Skin of body (tissue), 1 donor: Measurements from ENCODE around the gene CMTR2. TPM values are rescaled to one million over a fixed set of nuclear protein-coding genes. Genes with fewer than 3 reads are reported as not detected.

Experiments
- total RNA-seq: library from RNA; depleted of rRNA; stranded (reverse); fragments of >200 nt; gene quantifications from one replicate; pipeline ENCODE4 v1.2.3, GENCODE V29; 2014

Gene CMTR2
- total RNA-seq, 1 donor from 2014 or later = 32.6 TPM

Other genes starting within 250 kb of the CMTR2 start
- 4.0 TPM for gene HYDIN, start 58.7 kb downstream of the CMTR2 start, total RNA-seq
- gene CALB2, start 69.3 kb upstream of the CMTR2 start, total RNA-seq = 9.3 TPM
- gene TLE7, start 152.7 kb upstream of the CMTR2 start, total RNA-seq = not detected
- 7.3 TPM for gene ZNF23, start 172.8 kb upstream of the CMTR2 start, total RNA-seq
- gene ZNF19, start 199.9 kb upstream of the CMTR2 start, total RNA-seq = 2.3 TPM
- not detected for gene CHST4, start 237.0 kb upstream of the CMTR2 start, total RNA-seq